ENCODE measurements around the gene SLC27A3. TPM values are rescaled to one million over a fixed set of nuclear protein-coding genes. Genes with fewer than 3 reads are reported as not detected.
"Not testable (repeated sequence)": the region's sequence is repeated elsewhere in the genome, so short reads cannot be mapped to it uniquely, and the experiment has no call there.

SLC27A3 gene
- total RNA-seq, 6 experiments from 2014 or later = 5.0 to 7.0 (median 6.1) TPM

DNA sequence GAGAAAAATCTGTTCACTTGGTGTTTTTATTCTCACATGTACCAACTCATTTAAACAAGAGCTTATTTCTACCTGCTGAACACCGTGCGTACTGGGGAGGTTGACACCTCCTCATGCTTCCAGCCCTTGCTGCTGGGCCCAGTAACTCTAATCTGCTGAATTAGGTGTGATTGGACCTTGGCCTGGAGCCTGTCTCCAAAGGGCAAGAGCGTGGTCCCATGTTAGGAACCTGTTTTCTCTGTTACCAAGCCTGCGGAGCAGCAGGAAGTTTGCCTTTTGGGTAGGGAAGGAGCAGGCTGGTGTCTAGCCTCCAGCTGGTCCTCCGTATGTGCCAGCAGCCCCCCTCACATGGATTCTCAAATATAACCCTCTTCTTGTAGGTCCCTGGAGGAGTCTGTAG, 10.9 kb upstream of the SLC27A3 start:
- no peaks in the 10 kb centered on the region for H3K9me3 Mint-ChIP-seq
- H3K36me3 Mint-ChIP-seq (ENCODE audit: low read depth) = peaks cover 28% of the 10 kb centered on the region
- H3K4me1 Mint-ChIP-seq (ENCODE audit: low read depth) = peaks cover 11% of the 10 kb centered on the region
- H3K27ac Mint-ChIP-seq = no peak overlapping the region
- peaks cover 2% of the 10 kb centered on the region; the same call in 1 of the 2 replicates for H3K27me3 Mint-ChIP-seq (ENCODE audit: insufficient read depth)
- TF ChIP-seq, protein P1, sequence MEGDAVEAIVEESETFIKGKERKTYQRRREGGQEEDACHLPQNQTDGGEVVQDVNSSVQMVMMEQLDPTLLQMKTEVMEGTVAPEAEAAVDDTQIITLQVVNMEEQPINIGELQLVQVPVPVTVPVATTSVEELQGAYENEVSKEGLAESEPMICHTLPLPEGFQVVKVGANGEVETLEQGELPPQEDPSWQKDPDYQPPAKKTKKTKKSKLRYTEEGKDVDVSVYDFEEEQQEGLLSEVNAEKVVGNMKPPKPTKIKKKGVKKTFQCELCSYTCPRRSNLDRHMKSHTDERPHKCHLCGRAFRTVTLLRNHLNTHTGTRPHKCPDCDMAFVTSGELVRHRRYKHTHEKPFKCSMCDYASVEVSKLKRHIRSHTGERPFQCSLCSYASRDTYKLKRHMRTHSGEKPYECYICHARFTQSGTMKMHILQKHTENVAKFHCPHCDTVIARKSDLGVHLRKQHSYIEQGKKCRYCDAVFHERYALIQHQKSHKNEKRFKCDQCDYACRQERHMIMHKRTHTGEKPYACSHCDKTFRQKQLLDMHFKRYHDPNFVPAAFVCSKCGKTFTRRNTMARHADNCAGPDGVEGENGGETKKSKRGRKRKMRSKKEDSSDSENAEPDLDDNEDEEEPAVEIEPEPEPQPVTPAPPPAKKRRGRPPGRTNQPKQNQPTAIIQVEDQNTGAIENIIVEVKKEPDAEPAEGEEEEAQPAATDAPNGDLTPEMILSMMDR (IDR thresholded peaks at IDR 0.05) = no peak
- DNase-seq = no peak
- no peak overlapping the region for H3K4me3 Mint-ChIP-seq

DNA sequence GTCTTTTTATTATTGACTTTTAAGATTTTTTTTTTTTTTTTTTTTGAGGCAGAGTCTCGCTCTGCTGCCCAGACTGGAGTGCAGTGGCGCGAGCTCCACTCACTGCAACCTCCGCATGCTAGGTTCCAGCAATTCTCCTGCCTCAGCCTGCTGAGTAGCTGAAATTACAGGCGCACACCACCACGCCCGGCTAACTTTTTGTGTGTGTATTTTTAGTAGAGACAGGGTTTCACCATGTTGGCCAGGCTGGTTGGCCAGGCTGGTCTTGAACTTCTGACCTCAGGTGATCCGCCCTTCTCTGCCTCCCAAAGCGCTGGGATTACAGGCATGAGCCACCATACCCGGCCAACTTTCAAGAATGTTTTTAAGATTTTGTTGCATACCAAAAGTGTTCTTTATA, 8.5 kb upstream of the SLC27A3 start:
- not testable (repeated sequence) for H3K9me3 Mint-ChIP-seq; H3K4me3 Mint-ChIP-seq; H3K27me3 Mint-ChIP-seq (ENCODE audit: insufficient read depth); DNase-seq; H3K4me1 Mint-ChIP-seq (ENCODE audit: low read depth); H3K27ac Mint-ChIP-seq
- peaks cover 22% of the 10 kb centered on the region for H3K36me3 Mint-ChIP-seq (ENCODE audit: low read depth)

DNA sequence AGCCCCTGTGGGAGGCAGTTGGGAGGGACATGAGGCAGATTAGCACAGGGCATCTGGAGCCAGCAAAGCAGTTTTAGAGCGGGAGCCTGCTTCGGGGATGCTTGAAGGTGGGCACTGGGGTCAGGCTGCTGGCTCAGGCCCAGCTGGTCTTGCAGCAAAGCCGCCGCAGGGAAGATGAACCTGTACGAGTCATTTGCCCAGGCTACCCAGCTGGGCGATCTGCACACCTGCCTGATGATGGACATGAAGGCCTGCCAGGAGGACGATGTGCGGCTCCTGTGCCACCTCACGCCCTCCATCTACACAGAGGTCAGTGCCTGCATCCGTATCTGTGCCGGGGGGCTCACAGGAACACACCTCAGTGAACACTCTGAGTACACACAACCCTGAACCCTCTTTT, 7.7 kb upstream of the SLC27A3 start:
- H3K9me3 Mint-ChIP-seq = no peaks in the 10 kb centered on the region
- H3K4me3 Mint-ChIP-seq = no peak overlapping the region
- no peaks in the 10 kb centered on the region for H3K4me1 Mint-ChIP-seq (ENCODE audit: low read depth)
- H3K27ac Mint-ChIP-seq = no peak overlapping the region
- no peak for DNase-seq
- peaks cover 19% of the 10 kb centered on the region for H3K36me3 Mint-ChIP-seq (ENCODE audit: low read depth)
- peaks cover 2% of the 10 kb centered on the region; the same call in 1 of the 2 replicates for H3K27me3 Mint-ChIP-seq (ENCODE audit: insufficient read depth)
- TF ChIP-seq, protein P1 (IDR thresholded peaks at IDR 0.05) = no peak

DNA sequence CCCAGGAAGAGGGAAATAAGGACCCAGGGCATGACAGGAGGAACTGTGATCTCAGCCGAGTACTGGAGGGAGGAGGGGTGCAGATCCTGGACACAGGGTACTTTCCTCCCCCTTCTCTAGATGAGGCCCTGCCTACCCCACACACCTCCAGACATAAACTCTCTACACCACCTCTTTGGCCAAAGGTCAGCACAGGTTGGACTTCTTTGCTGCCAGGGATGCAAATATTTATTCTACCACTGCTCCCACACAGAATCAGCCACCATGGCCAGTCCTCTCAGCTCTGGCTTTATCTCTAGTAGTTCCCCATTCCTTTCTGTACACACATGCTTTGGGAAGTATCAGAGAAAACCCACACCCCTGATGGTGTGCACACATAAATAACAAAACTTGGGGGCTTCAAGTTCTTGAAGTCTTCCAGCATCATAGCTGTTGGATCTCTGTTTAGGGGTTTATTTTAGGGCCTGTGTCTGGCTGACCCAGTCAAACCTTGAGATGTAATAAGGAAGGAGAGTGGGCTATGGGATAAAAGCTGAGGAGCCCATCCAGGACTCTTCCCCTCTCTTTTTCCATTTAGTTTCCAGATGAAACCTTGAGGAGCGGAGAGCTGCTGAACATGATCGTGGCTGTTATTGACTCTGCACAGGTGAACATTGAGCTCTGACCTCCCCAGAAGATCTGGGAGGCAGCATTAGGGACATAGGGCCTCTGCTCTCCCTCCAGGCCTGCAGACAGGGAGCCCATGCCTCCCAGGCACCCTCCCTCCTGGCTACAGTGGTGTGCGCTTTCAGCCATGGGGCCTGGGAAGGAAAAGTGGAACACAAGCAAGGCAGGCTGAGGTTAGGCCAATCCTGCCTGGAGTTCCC, 6.7 kb upstream of the SLC27A3 start:
- Mint-ChIP-seq H3K27me3 (ENCODE audit: insufficient read depth) (peaks cover 2% of the 10 kb centered on the region; the same call in 1 of the 2 replicates), H3K9me3 (no peaks in the 10 kb centered on the region), H3K4me1 (ENCODE audit: low read depth) (peaks cover 2% of the 10 kb centered on the region; the same call in 1 of the 2 replicates), H3K27ac (no peak overlapping the region), H3K36me3 (ENCODE audit: low read depth) (peaks cover 13% of the 10 kb centered on the region), H3K4me3 (no peak overlapping the region)
- TF ChIP-seq, protein P1 (IDR thresholded peaks at IDR 0.05) = no peak
- DNase-seq = no peak

DNA sequence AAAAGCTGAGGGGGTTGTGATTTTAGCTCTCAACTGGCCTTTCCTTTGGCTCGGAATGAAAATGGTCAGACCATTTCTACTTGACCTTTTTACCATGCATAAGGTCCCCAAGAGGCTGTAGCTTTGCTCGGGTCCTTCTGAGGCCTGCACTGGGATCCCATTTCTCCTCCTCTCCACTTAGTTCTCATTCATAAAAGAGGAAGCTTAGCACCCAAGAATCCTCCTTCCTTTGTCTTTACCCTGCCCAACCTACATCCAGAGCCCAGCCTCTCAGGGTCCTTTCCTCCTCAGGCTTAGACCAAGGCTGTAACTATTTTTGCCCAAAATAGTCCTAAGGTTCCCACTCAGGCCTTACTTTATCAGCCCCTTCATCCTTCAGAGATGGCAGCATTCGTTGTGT, 6.0 kb upstream of the SLC27A3 start:
- TF ChIP-seq, protein P1 (IDR thresholded peaks at IDR 0.05) = no peak
- Mint-ChIP-seq H3K4me3 (no peak overlapping the region), H3K4me1 (ENCODE audit: low read depth) (peaks cover 8% of the 10 kb centered on the region), H3K36me3 (ENCODE audit: low read depth) (peaks cover 14% of the 10 kb centered on the region; the same call in 1 of the 2 replicates), H3K27ac (no peak overlapping the region), H3K9me3 (no peaks in the 10 kb centered on the region), H3K27me3 (ENCODE audit: insufficient read depth) (peaks cover 2% of the 10 kb centered on the region)
- DNase-seq = no peak

DNA sequence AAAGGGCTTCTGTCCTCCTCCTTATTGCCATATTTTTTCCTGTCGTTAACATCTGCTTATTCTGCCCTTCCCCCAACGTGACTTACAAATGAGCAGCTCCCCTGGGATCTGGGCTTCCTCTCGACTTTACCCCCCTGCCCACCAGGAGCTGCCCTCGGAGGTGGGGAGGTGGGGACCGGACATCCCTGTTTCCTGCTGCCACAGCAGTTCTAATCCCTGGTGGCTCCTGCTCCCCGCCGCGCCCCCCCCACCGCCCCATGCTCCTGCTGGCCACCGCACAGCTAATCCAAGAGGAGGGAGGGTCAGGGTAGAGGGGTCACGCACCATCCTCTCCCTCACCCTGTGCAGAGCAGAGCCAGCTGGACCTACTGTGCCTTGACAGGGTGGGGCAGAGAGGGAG, 4.4 kb upstream of the SLC27A3 start:
- H3K4me1 Mint-ChIP-seq (ENCODE audit: low read depth) = peaks cover 17% of the 10 kb centered on the region
- no peak overlapping the region for H3K27ac Mint-ChIP-seq
- TF ChIP-seq, protein P1 (IDR thresholded peaks at IDR 0.05) = no peak
- H3K36me3 Mint-ChIP-seq (ENCODE audit: low read depth) = peaks cover 4% of the 10 kb centered on the region; the same call in 1 of the 2 replicates
- H3K9me3 Mint-ChIP-seq = no peaks in the 10 kb centered on the region
- no peak for DNase-seq
- H3K4me3 Mint-ChIP-seq = no peak overlapping the region
- peaks cover 4% of the 10 kb centered on the region for H3K27me3 Mint-ChIP-seq (ENCODE audit: insufficient read depth)

Data from HFFc6 (cell line).